GM18508 (cell line): ENCODE measurements around the gene MSI2.

Source experiments
- ATAC-seq: cut with Tn5 transposase; IDR thresholded peaks from one replicate; pipeline ENCODE4 v1.9.1; 2021; ENCODE audit warnings: moderate number of reproducible peaks; ENCODE audit not compliant: insufficient read depth, unreplicated experiment

MSI2 gene

GRCh38 chr17:57466521-57466920, 210.2 kb downstream of the MSI2 start:
- ATAC-seq: no peak

- ATAC-seq: no peak
Measured at GRCh38 chr17:57467226-57467625, 210.9 kb downstream of the MSI2 start.

- ATAC-seq: no peak
Measured at GRCh38 chr17:57467801-57468200, 211.5 kb downstream of the MSI2 start.

GRCh38 chr17:57468932-57469775, 212.8 kb downstream of the MSI2 start:
- peak; percentile 35 for ATAC-seq

GRCh38 chr17:57470906-57471305, 214.6 kb downstream of the MSI2 start:
- ATAC-seq: no peak

GRCh38 chr17:57471868-57472368, 215.6 kb downstream of the MSI2 start:
- no peak for ATAC-seq

- no peak for ATAC-seq
Measured at GRCh38 chr17:57475796-57476195, 219.5 kb downstream of the MSI2 start.

GRCh38 chr17:57477522-57478362, 221.4 kb downstream of the MSI2 start:
- ATAC-seq: no peak

GRCh38 chr17:57478478-57479250, 222.3 kb downstream of the MSI2 start:
- ATAC-seq: no peak

GRCh38 chr17:57480438-57481196, 224.3 kb downstream of the MSI2 start:
- no peak for ATAC-seq

GRCh38 chr17:57481910-57482391, 225.6 kb downstream of the MSI2 start:
- ATAC-seq: no peak

GRCh38 chr17:57482657-57483056, 226.3 kb downstream of the MSI2 start:
- ATAC-seq: no peak

- no peak for ATAC-seq
Measured at GRCh38 chr17:57484081-57484666, 227.9 kb downstream of the MSI2 start.

- no peak for ATAC-seq
Measured at GRCh38 chr17:57484826-57485565, 228.7 kb downstream of the MSI2 start.

- ATAC-seq: no peak
Measured at GRCh38 chr17:57485566-57485865, 229.2 kb downstream of the MSI2 start.

- no peak for ATAC-seq
Measured at GRCh38 chr17:57485916-57486881, 229.9 kb downstream of the MSI2 start.

- ATAC-seq: no peak
Measured at GRCh38 chr17:57486882-57487301, 230.6 kb downstream of the MSI2 start.

GRCh38 chr17:57487573-57487972, 231.2 kb downstream of the MSI2 start:
- ATAC-seq: no peak
